Uterus (tissue), 4 donors: ENCODE measurements around the gene GPBAR1. TPM values are rescaled to one million over a fixed set of nuclear protein-coding genes. Genes with fewer than 3 reads are reported as not detected.
A peak's percentile ranks its signal among the peaks of the same experiment; 100 is the strongest.

Experiments
- DNase-seq, 2 donors: peaks; one replicate each; pipeline ENCODE4 v3.0.0-alpha.2; 2019 to 2020
- H3K27ac ChIP-seq, 2 donors: fragments of 200-600 bp; sonication (generic); 1 replicate in 1 of 2; 2 replicates in 1 of 2; pipeline ENCODE4 v1.5.1; 2016 to 2018
- H3K27me3 ChIP-seq, 2 donors: fragments of 200-600 bp; sonication (generic); one replicate each; pipeline ENCODE4 v1.5.1; 2018 to 2019; ENCODE audit warnings: control low read depth in 1 of 2
- H3K36me3 ChIP-seq, 2 donors: fragments of 200-600 bp; sonication (generic); one replicate each; pipeline ENCODE4 v1.5.1; 2019; ENCODE audit warnings: control low read depth in 1 of 2
- H3K4me1 ChIP-seq, 2 donors: fragments of 200-600 bp; sonication (generic); one replicate each; pipeline ENCODE4 v1.5.1; 2018 to 2019; ENCODE audit warnings: control low read depth in 1 of 2
- H3K4me3 ChIP-seq, 2 donors: fragments of 200-600 bp; sonication (generic); 1 replicate in 1 of 2; 2 replicates in 1 of 2; pipeline ENCODE4 v1.5.1; 2018 to 2019; ENCODE audit warnings: mild to moderate bottlenecking in 1 of 2
- H3K9me3 ChIP-seq, 2 donors: fragments of 200-600 bp; sonication (generic); one replicate each; pipeline ENCODE4 v1.5.1; 2019; ENCODE audit warnings: control low read depth in 1 of 2
- CTCF ChIP-seq, 4 experiments: fragments of 200-600 bp in 2 of 4; fragments of 450-650 bp in 2 of 4; sonication (generic) in 2 of 4; IDR thresholded peaks; one replicate each; pipeline ENCODE4 v1.5.1; 2016 to 2019; ENCODE audit warnings: antibody characterized with exemption in 4 of 4, mild to moderate bottlenecking in 2 of 4, moderate library complexity in 1 of 4
- POLR2A ChIP-seq, 2 donors: fragments of 450-650 bp; IDR thresholded peaks; one replicate each; pipeline ENCODE4 v1.6.1; 2016; ENCODE audit warnings: antibody characterized with exemption in 2 of 2, mild to moderate bottlenecking in 1 of 2, moderate library complexity in 1 of 2
- intact Hi-C: fragments of 100-400 bp; cut with DNase I; formaldehyde crosslinking; loops from one replicate; pipeline ENCODE4 v1.15.1; 2023; ENCODE audit warnings: low total_unique reads
- total RNA-seq, 4 donors: library from RNA; depleted of rRNA in 3 of 4; stranded (reverse); fragments of >200 nt in 3 of 4; gene quantifications; one replicate each; pipeline versions ENCODE4 v1.1.0 to v1.2.4, GENCODE V29; 2014 to 2023
- donor health status: DM: yes; HTN: yes; CAD: no.

The GPBAR1 gene
- total RNA-seq, 4 donors from 2014 or later: 0.29 to 1.0 (median 0.91) TPM; not detected in 1

DNA sequence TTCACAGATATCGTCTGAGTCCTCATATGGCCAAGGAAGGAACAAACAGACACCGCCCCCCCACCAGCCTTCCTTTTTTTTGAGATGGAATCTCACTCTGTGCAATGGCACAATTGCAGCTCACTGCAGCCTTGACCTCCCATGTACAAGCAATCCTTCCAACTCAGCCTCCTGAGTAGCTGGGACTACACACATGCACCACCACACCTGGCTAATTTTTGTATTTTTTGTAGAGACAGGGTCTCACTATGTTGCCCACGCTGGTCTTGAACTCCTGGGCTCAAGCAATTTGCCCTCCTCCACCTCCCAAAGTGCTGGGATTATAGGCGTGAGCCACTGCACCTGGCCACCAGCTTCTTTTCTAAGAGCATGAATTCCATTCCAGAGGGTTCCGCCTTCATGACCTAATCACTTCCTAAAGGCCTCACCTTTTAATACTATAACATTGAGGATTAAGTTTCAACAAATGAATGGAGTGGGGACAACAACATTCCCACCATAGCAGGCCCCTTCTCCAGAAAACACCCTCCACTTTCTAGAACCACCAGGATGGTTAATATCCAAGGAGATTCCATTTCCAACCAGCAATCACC, 33.7 kb downstream of the GPBAR1 start:
- H3K36me3 ChIP-seq: no peaks in the 10 kb centered on the region
- H3K4me3 ChIP-seq: no peak overlapping the region
- TF ChIP-seq CTCF (IDR thresholded peaks at IDR 0.05) (no peak), POLR2A (IDR thresholded peaks at IDR 0.05) (no peak)
- intact Hi-C loops: loop anchor here (10.0 kb wide), 1 partner anchor 100 kb away; the partner anchor contains the start of gene CTDSP1
- H3K9me3 ChIP-seq: no peaks in the 10 kb centered on the region
- H3K4me1 ChIP-seq: peaks cover 5 to 16% of the 10 kb centered on the region in 2 donors
- no peak overlapping the region for H3K27ac ChIP-seq
- no peak for DNase-seq
- no peaks in the 10 kb centered on the region for H3K27me3 ChIP-seq

DNA sequence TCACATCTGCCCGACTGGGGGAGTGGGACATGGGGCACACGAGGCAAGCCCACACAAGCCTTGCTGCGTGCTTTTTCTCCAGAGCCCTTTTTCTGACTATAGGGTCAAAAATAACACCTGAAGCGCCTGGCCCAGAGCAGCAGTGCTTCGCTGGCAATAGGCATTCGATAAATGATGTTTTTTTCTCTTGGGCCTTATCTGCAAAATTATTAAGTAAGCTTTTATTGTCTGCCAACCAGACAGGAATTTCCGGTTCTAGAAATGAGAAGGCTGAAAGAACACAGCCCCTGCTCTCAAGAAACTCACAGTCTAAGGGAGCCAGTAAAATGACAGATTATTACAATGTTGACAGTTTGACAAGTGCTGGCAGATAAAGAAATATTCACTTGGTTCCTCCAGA, 34.2 kb downstream of the GPBAR1 start:
- no peak for DNase-seq
- no peak for TF ChIP-seq POLR2A (IDR thresholded peaks at IDR 0.05)
- no peak for TF ChIP-seq CTCF (IDR thresholded peaks at IDR 0.05)
- intact Hi-C loops: loop anchor here (10.0 kb wide), 1 partner anchor 100 kb away; the partner anchor contains the start of gene CTDSP1

DNA sequence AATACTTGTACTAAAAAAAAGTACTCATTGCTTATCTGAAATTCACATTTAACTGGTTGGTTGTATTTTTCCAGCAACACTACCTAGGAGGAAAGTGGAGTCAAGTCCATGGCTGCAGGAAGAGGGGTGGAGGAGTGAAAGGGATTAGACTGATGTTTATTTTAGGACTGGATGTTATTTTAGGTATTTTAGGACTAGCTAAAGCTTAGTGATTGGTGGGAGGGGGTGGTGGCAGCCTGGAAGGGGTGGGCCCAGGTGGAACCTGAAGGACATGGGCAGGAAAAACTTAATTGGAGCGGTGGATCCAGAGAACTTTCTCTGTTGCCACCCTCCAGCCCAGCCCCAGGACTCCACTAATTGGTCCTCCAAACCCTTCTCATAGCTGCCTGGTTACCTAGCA, 35.4 kb downstream of the GPBAR1 start:
- H3K27ac ChIP-seq: no peak overlapping the region
- no peak for DNase-seq
- no peak overlapping the region for H3K4me3 ChIP-seq
- H3K36me3 ChIP-seq: no peaks in the 10 kb centered on the region
- no peaks in the 10 kb centered on the region for H3K27me3 ChIP-seq
- peaks cover 1 to 5% of the 10 kb centered on the region in 2 donors for H3K4me1 ChIP-seq
- no peaks in the 10 kb centered on the region for H3K9me3 ChIP-seq
- intact Hi-C loops: loop anchor here (10.0 kb wide), 1 partner anchor 99 kb away; the partner anchor contains the start of gene CTDSP1
- TF ChIP-seq POLR2A (IDR thresholded peaks at IDR 0.05) (no peak), CTCF (IDR thresholded peaks at IDR 0.05) (no peak)

More for the DNA sequence above, 34.2 kb downstream of the GPBAR1 start:
- no peak overlapping the region for H3K4me3 ChIP-seq
- no peaks in the 10 kb centered on the region for H3K27me3 ChIP-seq
- peaks cover 5 to 12% of the 10 kb centered on the region in 2 donors for H3K4me1 ChIP-seq
- no peak overlapping the region for H3K27ac ChIP-seq
- no peaks in the 10 kb centered on the region for H3K9me3 ChIP-seq
- H3K36me3 ChIP-seq: no peaks in the 10 kb centered on the region

- intact Hi-C loops: loop anchor here (10.0 kb wide), 1 partner anchor 98 kb away; the partner anchor contains the start of gene CTDSP1
- Histone ChIP-seq H3K9me3 (no peaks in the 10 kb centered on the region), H3K4me1 (peaks cover 0 to 5% of the 10 kb centered on the region in 2 donors), H3K27me3 (no peaks in the 10 kb centered on the region), H3K4me3 (no peak overlapping the region), H3K27ac (peak overlapping the region in 1 of 2 donors; percentile 48), H3K36me3 (no peaks in the 10 kb centered on the region)
- no peak for TF ChIP-seq POLR2A (IDR thresholded peaks at IDR 0.05)
- no peak for TF ChIP-seq CTCF (IDR thresholded peaks at IDR 0.05)
- no peak for DNase-seq
Observed at GRCh38 chr2:218296847-218297246, 36.0 kb downstream of the GPBAR1 start.

- peak overlapping the region in 1 of 2 donors; percentile 48 for H3K27ac ChIP-seq
- H3K4me3 ChIP-seq: no peak overlapping the region
- H3K4me1 ChIP-seq: no peaks in the 10 kb centered on the region
- H3K27me3 ChIP-seq: no peaks in the 10 kb centered on the region
- intact Hi-C loops: loop anchor here (10.0 kb wide), 1 partner anchor 96 kb away; the partner anchor contains the start of gene CTDSP1
- no peaks in the 10 kb centered on the region for H3K9me3 ChIP-seq
- H3K36me3 ChIP-seq: no peaks in the 10 kb centered on the region
- no peak for TF ChIP-seq POLR2A (IDR thresholded peaks at IDR 0.05)
- no peak for TF ChIP-seq CTCF (IDR thresholded peaks at IDR 0.05)
- no peak for DNase-seq
Observed at GRCh38 chr2:218298314-218298875, 37.6 kb downstream of the GPBAR1 start.
